Germinal center (tissue), 1 donor: Measurements from ENCODE around the gene CAMTA2.
"Not testable (repeated sequence)": the region's sequence is repeated elsewhere in the genome, so short reads cannot be mapped to it uniquely, and the experiment has no call there.

Experiments
- DNase-seq: peaks from one replicate; pipeline ENCODE4 v3.0.0; 2012; ENCODE audit warnings: mixed read lengths, low spot score

The CAMTA2 gene

DNA sequence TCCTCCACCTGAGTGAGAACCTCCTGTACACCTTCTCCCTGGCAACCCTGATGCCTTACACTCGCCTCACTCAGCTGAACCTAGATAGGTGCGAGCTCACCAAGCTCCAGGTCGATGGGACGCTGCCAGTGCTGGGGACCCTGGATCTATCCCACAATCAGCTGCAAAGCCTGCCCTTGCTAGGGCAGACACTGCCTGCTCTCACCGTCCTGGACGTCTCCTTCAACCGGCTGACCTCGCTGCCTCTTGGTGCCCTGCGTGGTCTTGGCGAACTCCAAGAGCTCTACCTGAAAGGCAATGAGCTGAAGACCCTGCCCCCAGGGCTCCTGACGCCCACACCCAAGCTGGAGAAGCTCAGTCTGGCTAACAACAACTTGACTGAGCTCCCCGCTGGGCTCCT, 54.7 kb downstream of the CAMTA2 start:
- no peak for DNase-seq

DNA sequence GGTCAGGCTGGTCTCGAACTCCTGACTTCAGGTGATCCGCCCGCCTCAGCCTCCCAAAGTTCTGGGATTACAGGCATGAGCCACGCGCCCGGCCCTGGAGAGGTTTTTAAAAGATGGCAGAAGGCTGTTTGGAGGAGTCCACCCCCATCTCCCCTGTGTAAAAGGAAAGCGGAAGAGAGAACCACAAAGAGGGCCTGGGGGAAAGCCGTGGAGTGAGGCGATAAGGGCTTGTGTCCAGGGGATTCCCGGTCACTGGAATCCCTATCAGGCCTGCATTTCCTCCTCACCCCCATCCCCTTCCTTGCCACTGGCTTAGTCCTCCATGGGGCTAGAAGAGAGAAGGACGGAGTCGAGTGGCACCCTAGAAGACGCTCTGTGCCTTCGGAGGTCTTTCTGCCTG, 55.5 kb downstream of the CAMTA2 start, which contains the start of gene GP1BA:
TSS of gene GP1BA (plus strand) at position 315 of the 400 bp plus-strand sequence. CDS start 328 bp downstream, outside the sequence.
- no peak for DNase-seq

DNA sequence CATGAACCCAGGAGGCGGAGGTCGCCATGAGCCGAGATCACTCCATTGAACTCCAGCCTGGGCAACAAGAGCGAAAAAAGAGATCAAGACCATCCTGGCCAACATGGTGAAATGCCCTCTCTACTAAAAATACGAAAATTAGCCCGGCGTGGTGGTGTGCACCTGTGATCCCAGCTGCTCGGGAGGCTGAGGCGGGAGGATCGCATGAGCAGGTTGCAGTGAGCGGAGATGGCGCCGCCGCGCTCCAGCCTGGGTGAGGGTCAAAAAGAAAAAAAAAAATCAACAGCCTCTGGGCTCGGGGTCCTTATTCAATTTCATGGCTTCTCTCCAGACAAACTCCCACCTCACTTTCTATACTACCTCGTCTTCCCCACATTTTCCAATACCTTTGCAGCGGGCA, 58.6 kb downstream of the CAMTA2 start:
- no peak for DNase-seq

DNA sequence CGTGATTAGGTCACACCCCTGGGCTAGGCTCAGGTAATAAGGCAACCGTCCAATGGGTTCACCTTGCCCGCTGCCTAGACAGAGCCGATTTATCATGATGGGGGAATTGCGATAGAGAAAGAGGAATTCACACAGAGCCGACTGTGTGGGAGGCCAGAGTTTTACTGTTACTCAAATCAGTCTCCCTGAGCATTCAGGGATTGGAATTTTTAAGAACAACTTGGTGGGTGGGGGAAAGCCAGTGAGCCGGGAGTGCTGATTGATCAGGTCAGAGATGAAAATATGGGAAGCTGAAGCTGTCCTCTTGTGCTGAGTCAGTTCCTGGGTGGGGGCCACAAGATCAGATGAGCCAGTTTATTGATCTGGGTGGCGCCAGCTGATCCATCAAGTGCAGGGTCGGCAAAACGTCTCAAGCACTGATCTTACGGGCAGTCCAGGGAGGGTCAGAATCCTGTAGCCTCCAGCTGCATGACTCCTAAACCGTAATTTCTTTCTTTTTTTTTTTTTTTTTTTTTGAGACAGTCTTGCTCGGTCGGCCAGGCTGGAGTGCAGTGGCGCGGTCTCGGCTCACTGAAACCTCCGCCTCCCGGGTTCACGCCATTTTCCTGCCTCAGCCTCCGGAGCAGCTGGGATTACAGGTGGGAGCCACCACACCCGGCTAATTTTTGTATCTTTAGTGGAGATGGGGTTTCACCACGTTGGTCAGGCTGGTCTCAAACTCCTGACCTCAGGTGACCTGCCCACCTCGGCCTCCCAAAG, 60.7 kb downstream of the CAMTA2 start:
- not testable (repeated sequence) for DNase-seq

DNA sequence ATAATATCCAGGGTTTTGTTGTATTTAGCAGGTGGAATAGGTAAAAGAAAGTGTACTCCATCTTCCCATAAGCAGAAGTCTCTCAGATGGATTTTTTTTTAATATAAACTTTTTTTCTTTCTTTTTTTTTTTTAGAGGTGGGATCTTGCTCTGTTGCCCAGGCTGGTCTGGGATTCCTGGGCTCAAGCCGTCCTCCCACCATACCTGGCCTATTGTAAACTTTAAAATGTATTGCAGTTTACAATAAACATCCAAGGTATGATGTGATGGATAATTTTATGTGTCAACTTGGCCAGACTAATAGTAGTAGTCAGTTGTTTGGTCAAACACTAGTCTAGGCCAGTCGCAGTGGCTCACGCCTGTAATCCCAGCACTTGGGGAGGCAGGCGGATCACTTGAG, 66.2 kb downstream of the CAMTA2 start:
- DNase-seq, result no peak

DNA sequence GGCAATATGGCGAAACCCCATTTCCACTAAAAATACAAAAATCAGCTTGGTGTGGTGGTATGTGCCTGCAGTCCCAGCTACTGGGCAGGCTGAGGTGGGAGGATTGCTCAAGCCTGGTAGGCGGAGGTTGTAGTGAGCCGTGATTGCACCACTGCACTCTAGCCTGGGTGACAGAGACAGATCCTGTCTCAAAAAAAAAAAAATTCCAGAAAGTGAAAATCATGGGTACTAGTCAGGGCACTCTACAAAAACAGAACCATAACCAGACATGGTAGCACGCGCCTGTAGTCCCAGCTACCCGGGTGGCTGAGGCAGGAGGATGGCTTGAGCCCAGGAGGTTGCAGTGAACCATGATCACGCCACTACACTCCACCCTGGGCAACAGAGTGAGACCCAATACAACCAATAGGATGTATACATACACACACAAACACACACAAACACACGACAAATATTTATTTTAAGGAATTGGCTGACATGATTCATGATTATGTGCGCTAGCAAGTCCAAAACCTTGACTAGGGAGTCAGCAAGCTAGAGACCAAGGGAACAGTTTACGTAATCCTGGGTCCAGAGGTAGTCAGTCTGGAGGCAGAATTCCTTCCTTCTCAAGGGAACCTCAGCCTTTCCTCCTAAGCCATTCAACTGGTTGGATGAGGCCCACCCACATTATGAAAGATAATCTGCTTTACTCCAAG, 67.0 kb downstream of the CAMTA2 start:
- DNase-seq, result no peak

DNA sequence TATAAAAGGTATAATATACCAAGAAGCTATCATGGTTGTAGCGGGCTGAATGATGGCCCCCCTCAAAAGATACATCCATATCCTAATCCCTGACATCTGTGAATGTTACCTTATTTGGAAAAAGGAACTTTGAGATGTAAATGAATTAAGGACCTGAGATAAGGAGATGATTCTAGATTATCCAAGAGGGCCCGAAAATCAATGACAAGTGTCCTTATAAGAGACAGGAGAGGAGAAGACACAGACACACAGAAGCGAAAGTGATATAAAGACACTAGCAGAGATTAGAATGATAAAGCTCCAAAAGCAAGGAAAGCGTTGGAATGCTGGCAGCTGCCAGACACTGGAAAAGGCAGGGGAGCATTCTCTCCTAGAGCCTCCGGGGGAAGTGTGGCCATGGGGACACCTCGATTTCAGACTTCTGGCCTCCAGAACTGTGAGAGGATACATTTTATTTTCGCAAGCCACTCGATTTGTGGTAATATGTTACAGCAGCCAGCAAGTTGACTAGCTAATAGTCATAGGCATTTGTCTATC, 67.9 kb downstream of the CAMTA2 start:
- no peak for DNase-seq
